Erythroblast (primary cell): ENCODE measurements around the gene RILPL1.
"Not testable (repeated sequence)": the region's sequence is repeated elsewhere in the genome, so short reads cannot be mapped to it uniquely, and the experiment has no call there.

Experiments
- GATA1 ChIP-seq: IDR thresholded peaks from 2 replicates; pipeline ENCODE4 v1.6.1; 2011; ENCODE audit warnings: low read depth, mild to moderate bottlenecking, control low read depth, low read length, moderate library complexity
- POLR2A ChIP-seq: IDR thresholded peaks from 2 replicates; pipeline ENCODE4 v1.6.1; 2011; ENCODE audit warnings: mild to moderate bottlenecking, low read length

DNA sequence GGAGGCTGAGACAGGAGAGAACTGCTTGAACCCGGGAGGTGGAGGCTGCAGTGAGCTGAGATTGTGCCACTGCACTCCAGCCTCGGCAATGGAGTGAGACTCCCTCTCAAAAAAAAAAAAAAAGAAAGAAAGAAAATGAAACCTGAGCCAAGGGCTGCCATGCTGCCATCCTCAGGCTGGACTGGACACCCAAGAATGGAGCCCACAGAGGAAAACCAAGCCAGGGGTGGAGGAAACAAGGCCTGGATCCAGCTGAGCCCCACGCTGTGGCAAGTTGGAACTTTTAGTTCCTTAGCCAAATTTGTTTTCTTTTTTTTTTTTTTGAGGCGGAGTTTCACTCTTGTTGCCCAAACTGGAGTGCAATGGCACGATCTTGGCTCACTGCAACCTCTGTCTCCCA lies 52.3 kb downstream of the RILPL1 start:
- not testable (repeated sequence) for TF ChIP-seq POLR2A, GATA1
